Astrocyte of the cerebellum (primary cell): Measurements from ENCODE around the gene SESN3.
"Not testable (repeated sequence)": the region's sequence is repeated elsewhere in the genome, so short reads cannot be mapped to it uniquely, and the experiment has no call there.

Experiments
- DNase-seq: peaks from one replicate; pipeline ENCODE4 v3.0.0-alpha.2; 2011; ENCODE audit warnings: low read depth
- H3K4me3 ChIP-seq: 2 replicates; pipeline ENCODE4 v1.5.1; 2011; ENCODE audit warnings: mild to moderate bottlenecking, low read depth, low read length, moderate library complexity
- CTCF ChIP-seq: IDR thresholded peaks from 2 replicates; pipeline ENCODE4 v1.5.1; 2012; ENCODE audit warnings: low read length, low read depth, moderate library complexity, mild to moderate bottlenecking; ENCODE audit errors: missing control alignments
- in situ Hi-C: cut with HindIII; loops from 2 replicates; pipeline ENCODE4 v1.10.0; 2017; ENCODE audit warnings: low sequenced_read_pairs

SESN3 gene

DNA sequence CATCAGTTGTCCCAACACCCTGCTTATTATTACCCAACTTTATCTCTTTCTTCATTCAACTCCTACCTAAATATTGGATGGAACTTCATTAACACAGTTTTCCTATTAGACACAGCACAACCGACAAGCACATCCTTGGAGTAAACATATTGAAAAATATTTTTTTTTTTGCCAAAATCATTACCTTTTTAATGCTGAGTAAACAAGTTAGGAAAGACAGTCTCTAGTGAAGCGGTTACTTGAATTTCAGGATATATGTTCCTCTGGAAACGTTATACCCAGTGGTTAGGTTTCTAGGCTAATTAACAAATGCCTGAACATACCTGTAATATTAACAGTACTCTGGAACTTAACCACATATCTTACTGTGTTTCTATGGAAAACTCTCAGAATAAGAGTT lies 11.4 kb downstream of the SESN3 start:
- no peak for DNase-seq
- no peak overlapping the region for H3K4me3 ChIP-seq
- no peak for TF ChIP-seq CTCF
- in situ Hi-C loops: no loop called here

DNA sequence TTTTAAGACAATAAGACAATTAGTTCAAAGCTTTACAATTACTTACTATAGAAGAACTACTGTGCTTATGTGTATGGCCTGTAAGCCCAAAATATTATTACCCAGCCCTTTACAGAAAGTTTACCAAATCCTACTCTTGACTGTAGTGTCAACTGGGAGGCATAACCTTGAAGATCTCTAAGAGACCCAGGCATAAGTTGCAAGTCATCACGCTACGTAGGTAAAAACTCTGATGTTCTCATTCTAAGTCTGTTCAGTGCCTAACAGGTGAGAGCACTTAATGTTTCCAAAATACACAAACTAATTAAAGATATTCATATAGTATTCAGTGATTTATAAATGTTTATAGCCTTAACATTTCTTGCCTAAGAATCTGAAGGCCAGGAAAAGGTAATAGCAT lies 12.9 kb downstream of the SESN3 start:
- no peak for TF ChIP-seq CTCF
- no peak overlapping the region for H3K4me3 ChIP-seq
- in situ Hi-C loops: no loop called here
- DNase-seq: no peak

DNA sequence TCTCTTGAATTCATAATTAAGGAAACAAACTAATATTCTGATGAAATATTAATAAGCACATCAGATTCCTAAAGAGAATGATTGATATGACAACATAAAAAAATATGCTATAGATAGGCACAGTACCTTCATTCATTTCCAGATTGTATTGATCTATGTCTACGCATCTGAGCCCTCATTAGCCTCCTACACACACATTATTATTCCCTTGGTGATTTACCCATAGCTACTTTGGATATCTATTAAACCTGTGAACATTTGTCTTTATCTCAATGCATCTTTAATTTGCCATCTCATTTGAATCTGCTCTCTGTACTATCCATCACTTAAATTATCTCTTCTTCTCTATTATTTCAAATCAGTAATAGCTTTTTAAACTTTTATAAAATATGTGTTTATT lies 18.4 kb downstream of the SESN3 start:
- no peak for DNase-seq
- in situ Hi-C loops: no loop called here
- TF ChIP-seq CTCF: no peak
- no peak overlapping the region for H3K4me3 ChIP-seq

- DNase-seq, H3K4me3 ChIP-seq, in situ Hi-C loops: not testable (repeated sequence)
Measured at GRCh38 chr11:95209535-95209934, 21.5 kb downstream of the SESN3 start.

DNA sequence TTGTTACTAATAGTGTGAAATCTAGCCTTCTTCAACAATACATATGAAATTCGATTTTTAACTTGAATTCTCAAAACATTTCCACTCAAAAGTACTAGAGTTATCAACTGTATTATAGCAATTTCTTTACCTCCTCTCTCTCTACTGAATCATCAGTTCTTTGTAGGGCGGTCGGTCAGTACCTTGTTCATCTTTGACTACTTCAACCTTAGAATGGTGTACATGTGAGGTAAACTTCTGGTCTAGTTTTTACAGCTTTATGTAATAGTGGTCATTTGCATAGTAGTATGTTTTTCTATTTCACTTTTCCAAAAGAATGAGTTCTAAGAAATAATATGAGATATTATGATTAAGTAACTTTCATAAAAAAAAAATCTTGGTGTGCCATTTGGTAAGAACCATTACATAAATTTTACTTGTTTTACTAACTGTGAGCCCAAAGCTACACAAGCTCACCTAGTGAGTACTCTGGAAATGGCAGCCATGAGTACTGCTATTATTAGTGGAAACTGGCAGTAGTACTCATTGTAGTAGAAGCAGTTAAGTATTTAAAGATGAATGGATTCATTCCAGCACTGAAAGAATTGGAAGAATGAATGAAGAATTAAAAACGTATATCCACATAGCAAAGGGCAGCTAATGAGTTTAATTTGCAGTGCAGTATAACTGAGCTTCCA lies 30.1 kb downstream of the SESN3 start:
- TF ChIP-seq CTCF: no peak
- in situ Hi-C loops: no loop called here
- H3K4me3 ChIP-seq: no peak overlapping the region
- DNase-seq: no peak

DNA sequence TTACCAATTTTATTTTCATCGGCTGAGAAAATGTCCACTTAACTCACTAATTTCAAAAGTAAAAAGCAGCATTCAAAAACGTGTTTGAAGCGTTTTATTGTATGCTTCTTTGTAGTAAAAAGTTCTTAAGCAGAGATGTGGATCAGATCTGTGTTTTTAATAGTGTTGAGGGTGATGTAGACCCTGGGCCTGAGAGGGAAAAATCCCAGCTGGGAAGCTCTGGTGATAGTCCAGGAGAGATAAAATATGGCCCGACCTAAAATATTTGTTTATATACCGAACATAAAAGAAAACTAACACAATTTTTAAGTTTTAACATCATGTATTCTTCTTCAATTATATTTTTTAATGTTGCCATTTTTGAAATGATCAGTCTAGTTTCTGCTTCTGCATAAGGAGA lies 35.2 kb downstream of the SESN3 start:
- in situ Hi-C loops: no loop called here
- no peak overlapping the region for H3K4me3 ChIP-seq
- TF ChIP-seq CTCF: no peak
- no peak for DNase-seq

GRCh38 chr11:95193541-95193940 lies 37.5 kb downstream of the SESN3 start:
- no peak for DNase-seq
- in situ Hi-C loops: no loop called here
- H3K4me3 ChIP-seq: no peak overlapping the region
- TF ChIP-seq CTCF: no peak
